Nephron (organoid): ENCODE data around the gene TSPAN13.

Experiments used
- H3K27ac Mint-ChIP-seq, 3 experiments: 2 replicates each; pipeline ENCODE4 v1.8.0; 2020; ENCODE audit warnings: mixed read lengths in 3 of 3, mild to moderate bottlenecking in 2 of 3, moderate library complexity in 1 of 3
- H3K27me3 Mint-ChIP-seq: 2 replicates; pipeline ENCODE4 v1.8.0; 2021; ENCODE audit warnings: low read depth, mild to moderate bottlenecking, moderate library complexity, mixed read lengths
- H3K36me3 Mint-ChIP-seq: 2 replicates; pipeline ENCODE4 v1.8.0; 2020; ENCODE audit warnings: low read depth, mixed read lengths
- H3K4me1 Mint-ChIP-seq: 2 replicates; pipeline ENCODE4 v1.8.0; 2020; ENCODE audit warnings: mixed read lengths
- H3K4me3 Mint-ChIP-seq, 3 experiments: 2 replicates each; pipeline ENCODE4 v1.8.0; 2020; ENCODE audit warnings: mild to moderate bottlenecking in 3 of 3, mixed read lengths in 3 of 3, moderate library complexity in 2 of 3
- H3K9me3 Mint-ChIP-seq: 2 replicates; pipeline ENCODE4 v1.8.0; 2020; ENCODE audit warnings: mixed read lengths
- TF ChIP-seq, protein P1 (sequence below), 3 experiments: fragments of 200-600 bp; sonication (generic); IDR thresholded peaks; one replicate each; pipeline ENCODE4 v1.5.0; 2021; ENCODE audit warnings: antibody characterized with exemption in 3 of 3; ENCODE audit not compliant: unreplicated experiment in 3 of 3

The TSPAN13 gene

DNA sequence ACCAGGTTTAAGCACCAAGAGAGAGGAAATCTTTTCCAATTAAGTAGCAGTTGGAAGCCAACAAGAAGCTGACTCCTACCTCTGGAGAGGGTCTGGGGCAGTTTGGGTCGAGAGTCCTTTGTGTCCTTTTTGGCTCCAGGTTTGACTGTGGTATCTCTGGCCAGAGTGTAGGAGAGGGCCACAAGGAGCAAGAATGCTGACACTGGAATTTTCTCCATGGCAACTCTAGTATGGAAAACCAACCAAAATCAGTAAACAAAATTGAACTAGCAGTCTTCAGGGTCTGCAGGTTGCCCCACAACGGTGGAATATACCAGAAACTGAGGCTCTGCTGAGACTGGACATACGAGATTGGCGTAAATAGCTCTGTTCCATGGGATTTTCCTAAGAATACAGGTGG, 48.0 kb downstream of the TSPAN13 start:
- H3K9me3 Mint-ChIP-seq: no peaks in the 10 kb centered on the region
- no peaks in the 10 kb centered on the region for H3K36me3 Mint-ChIP-seq
- TF ChIP-seq, protein P1, sequence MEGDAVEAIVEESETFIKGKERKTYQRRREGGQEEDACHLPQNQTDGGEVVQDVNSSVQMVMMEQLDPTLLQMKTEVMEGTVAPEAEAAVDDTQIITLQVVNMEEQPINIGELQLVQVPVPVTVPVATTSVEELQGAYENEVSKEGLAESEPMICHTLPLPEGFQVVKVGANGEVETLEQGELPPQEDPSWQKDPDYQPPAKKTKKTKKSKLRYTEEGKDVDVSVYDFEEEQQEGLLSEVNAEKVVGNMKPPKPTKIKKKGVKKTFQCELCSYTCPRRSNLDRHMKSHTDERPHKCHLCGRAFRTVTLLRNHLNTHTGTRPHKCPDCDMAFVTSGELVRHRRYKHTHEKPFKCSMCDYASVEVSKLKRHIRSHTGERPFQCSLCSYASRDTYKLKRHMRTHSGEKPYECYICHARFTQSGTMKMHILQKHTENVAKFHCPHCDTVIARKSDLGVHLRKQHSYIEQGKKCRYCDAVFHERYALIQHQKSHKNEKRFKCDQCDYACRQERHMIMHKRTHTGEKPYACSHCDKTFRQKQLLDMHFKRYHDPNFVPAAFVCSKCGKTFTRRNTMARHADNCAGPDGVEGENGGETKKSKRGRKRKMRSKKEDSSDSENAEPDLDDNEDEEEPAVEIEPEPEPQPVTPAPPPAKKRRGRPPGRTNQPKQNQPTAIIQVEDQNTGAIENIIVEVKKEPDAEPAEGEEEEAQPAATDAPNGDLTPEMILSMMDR (IDR thresholded peaks at IDR 0.05; ENCODE audit: unreplicated experiment in 3 of 3): no peak
- no peak overlapping the region for H3K4me3 Mint-ChIP-seq
- no peak overlapping the region for H3K27ac Mint-ChIP-seq
- H3K27me3 Mint-ChIP-seq: peaks cover 3% of the 10 kb centered on the region
- H3K4me1 Mint-ChIP-seq: peaks cover 3% of the 10 kb centered on the region

DNA sequence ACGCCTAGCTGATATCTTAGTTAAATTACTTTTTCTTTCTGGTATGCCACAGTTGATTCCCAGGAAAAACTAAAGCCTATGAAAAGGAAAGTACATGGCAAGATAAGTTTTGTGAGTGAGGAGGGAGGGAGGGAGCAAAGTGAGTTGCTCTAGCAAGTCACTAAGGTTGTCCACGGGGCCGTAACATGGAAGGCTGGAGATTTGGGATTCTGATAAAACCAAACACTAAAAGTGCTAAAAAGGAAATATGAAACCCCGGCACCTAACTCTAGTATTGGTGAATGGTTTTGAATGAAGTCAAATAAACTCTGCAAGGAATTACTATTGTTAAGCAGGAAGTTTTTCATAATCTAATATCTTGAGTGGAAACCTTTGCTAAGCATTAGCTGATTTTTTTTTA, 49.6 kb downstream of the TSPAN13 start:
- no peaks in the 10 kb centered on the region for H3K36me3 Mint-ChIP-seq
- TF ChIP-seq, protein P1 (IDR thresholded peaks at IDR 0.05; ENCODE audit: unreplicated experiment in 3 of 3): no peak
- no peaks in the 10 kb centered on the region for H3K9me3 Mint-ChIP-seq
- peaks cover 3% of the 10 kb centered on the region for H3K27me3 Mint-ChIP-seq
- H3K4me3 Mint-ChIP-seq: no peak overlapping the region
- H3K4me1 Mint-ChIP-seq: peaks cover 3% of the 10 kb centered on the region
- no peak overlapping the region for H3K27ac Mint-ChIP-seq

DNA sequence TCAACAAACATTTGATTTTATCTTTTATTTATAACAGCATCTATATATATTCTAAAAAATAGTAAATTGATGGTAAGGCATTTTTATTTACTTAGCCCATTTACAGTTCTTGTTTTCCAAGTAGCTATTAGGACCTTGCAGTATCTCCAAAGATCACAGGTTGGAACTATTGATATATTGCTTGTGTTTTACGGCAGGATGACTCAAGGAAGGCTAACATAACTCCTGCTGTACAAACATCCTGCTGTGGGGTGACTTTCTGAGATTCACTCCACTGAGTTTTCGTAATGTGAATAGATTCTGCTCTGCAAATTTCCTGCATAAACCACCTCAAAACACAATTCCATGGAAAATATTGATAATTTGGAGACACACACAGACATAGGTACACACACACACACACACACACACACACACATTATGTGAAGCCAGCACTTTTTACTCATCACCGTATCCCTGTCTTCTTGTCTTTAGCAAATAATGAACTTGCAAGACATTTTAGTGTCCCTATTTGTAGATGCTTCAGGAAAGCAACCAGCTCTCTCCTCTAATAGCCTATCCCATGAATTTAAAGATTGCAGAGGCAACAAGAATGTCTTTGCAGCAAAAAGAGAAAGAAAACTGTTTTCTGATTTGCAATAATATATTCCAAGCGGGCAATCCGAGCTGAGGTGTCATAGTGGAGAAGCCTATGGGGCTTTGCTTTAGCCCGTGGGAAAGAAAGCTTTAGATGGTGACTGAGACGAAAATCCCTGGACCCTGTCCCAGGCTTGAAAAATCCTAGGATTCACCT, 50.5 kb downstream of the TSPAN13 start:
- H3K36me3 Mint-ChIP-seq: no peaks in the 10 kb centered on the region
- no peaks in the 10 kb centered on the region for H3K9me3 Mint-ChIP-seq
- TF ChIP-seq, protein P1 (IDR thresholded peaks at IDR 0.05; ENCODE audit: unreplicated experiment in 3 of 3): no peak
- no peak overlapping the region for H3K4me3 Mint-ChIP-seq
- peaks cover 3% of the 10 kb centered on the region for H3K4me1 Mint-ChIP-seq
- H3K27me3 Mint-ChIP-seq: peaks cover 3% of the 10 kb centered on the region
- H3K27ac Mint-ChIP-seq: peak overlapping the region in 1 of 3 experiments; percentile 39

DNA sequence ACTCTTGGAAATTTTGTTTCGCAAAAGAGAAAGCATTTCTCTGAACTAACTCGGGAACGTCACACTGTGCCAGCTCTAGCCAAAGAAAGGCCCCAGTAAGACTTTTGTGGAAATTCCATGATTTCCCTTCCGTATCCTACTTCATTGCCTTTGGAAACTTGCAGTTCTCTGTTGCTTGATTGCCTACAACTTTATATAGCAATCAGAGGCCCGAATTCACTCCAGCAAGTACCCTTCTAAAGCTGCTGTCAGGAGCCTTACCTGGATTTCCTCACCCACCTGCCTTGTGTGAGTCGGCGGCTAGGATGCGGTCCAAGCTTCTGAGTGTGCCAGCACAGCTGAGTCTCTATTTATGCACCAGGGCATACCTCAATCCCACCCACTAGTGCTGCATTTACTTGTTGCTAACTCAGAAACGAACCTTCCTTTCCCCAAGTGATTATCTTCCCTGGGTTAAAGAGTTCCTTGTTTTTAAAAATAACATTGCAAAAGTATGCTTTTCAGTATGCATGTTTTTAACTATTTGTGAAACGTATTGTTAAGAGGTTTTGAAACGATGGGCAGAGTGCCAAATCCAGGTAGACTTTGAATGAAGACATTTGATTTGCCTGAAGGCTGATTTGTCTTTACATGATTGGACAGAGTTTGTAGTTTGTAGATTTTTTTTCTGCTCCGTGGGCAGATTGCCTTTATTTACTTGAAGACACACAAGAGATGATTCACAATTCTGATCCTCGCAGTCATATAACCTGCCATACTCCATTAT, 51.3 kb downstream of the TSPAN13 start, which contains the start of gene AGR2:
Gene AGR2 (minus strand): TSS at position 326 of the 766 bp plus-strand sequence. CDS start 3,203 bp downstream, outside the sequence.
- H3K9me3 Mint-ChIP-seq: no peaks in the 10 kb centered on the region

DNA sequence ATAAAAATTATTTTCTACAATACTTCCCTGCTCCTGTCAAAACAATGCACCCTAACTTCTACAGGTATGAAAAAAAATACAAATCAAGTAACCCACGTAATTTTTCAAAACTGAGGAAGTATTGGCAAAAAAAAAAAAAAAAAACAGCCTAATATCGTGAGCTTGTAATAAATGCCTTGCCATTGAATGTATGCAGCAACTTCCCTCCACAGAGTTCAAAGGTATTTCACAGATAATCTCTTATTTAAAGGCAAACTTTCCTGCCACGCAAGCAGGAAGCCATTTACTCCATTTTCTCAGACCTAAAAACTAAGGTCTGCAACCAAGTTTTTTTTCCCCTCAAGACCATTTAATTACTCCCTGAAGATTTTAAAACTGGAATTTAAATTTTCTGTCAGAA, 51.9 kb downstream of the TSPAN13 start:
- H3K27me3 Mint-ChIP-seq: peaks cover 3% of the 10 kb centered on the region
- TF ChIP-seq, protein P1 (IDR thresholded peaks at IDR 0.05; ENCODE audit: unreplicated experiment in 3 of 3): no peak
- H3K36me3 Mint-ChIP-seq: no peaks in the 10 kb centered on the region
- peaks cover 8% of the 10 kb centered on the region for H3K4me1 Mint-ChIP-seq
- no peak overlapping the region for H3K4me3 Mint-ChIP-seq
- H3K9me3 Mint-ChIP-seq: no peaks in the 10 kb centered on the region
- no peak overlapping the region for H3K27ac Mint-ChIP-seq

More for the DNA sequence above, 51.3 kb downstream of the TSPAN13 start, which contains the start of gene AGR2:
- no peak within 1 kb of the TSS for H3K4me3 Mint-ChIP-seq
- TF ChIP-seq, protein P1 (IDR thresholded peaks at IDR 0.05; ENCODE audit: unreplicated experiment in 3 of 3): no peak
- peak within 1 kb of the TSS in 1 of 3 experiments; percentile 39 for H3K27ac Mint-ChIP-seq
- peaks cover 3% of the 10 kb centered on the region for H3K27me3 Mint-ChIP-seq
- H3K4me1 Mint-ChIP-seq: peaks cover 4% of the 10 kb centered on the region
- H3K36me3 Mint-ChIP-seq: no peaks in the 10 kb centered on the region
